ENCODE data around the gene GPER1.

Gene GPER1

DNA sequence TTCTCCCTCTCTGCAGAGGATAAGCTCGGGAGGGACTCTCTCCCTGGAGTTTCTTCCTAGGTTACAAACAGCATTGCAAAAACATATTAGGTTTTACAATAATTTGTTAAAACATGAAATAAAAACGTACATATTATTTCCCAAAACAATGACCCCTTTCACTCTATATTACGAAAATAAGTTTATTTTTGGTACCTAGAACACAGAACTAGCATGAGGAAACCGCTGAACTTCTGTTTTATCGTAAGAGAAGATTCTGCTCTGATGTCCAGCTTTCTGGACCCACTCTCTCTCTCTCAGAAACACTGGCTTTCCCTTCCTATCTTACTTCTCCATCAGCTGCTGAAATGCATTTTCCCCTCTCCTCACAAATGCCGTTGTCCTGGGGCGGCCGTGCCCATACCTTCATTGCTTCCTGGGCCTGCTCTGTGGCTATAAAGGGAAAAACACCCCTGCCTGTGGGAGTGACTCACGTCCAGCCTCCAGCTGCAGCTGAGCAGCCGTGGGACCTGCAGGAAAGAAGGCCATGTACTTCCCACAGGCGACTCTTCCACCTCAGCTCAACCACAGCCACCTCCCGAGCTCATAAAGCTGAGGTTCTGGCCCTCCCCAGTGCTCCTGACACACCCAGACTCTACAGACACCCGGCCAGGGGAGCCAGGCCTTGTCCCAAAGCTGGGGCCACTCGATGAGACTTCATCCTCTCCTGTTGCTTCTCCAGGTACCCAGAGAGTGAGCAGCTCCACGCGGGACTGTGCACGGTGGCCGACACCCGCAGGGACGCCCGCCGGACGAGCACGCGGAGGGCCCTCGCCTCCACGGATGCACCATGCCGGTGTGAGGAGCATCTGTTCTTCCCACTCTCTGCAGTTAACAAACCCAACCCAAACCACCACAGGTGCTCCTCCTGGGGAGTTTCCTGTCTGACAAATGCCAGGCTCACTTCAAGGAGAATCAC is 3.1 kb downstream of the GPER1 start:
- DNase-seq: no peak

GRCh38 chr7:1091644-1092027 is 3.7 kb downstream of the GPER1 start:
- no peak for DNase-seq

GRCh38 chr7:1092161-1092632 is 4.3 kb downstream of the GPER1 start:
- no peak for DNase-seq

DNA sequence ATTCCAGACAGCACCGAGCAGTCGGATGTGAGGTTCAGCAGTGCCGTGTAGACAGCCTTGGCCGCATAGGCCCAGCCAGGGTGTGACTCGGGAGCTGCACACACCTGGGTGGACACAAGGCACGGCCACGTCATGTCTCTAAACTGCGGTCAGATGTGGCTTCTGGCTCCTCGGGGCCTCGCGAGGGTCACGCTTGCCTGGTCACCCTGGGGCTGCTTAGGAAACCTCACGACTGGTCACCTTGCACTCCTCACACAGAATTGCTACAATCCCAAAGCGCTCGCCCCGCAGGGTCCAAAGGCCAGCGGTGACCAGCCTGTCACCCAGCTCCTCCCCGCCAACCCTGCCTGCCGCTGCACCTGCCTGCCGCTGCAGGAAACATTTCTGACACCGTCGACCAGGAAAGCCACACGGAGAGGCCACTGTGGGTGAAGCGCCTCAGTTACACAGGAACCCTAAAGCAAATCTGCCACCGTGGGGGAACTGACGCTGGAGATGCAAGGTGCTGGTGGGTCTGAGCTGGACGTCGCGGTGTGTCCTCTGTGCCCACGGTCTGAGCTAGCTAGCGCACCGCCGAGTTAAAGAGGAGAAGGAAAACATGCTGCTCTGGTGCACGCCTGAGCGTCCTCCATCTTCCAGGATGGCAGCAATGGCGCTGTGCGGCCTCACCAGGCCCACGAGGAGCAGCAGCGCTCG is 5.0 kb downstream of the GPER1 start:
- DNase-seq: no peak

GRCh38 chr7:1093502-1093843 is 5.6 kb downstream of the GPER1 start:
- no peak for DNase-seq

GRCh38 chr7:1093916-1094508 is 6.1 kb downstream of the GPER1 start:
- DNase-seq: no peak

DNA sequence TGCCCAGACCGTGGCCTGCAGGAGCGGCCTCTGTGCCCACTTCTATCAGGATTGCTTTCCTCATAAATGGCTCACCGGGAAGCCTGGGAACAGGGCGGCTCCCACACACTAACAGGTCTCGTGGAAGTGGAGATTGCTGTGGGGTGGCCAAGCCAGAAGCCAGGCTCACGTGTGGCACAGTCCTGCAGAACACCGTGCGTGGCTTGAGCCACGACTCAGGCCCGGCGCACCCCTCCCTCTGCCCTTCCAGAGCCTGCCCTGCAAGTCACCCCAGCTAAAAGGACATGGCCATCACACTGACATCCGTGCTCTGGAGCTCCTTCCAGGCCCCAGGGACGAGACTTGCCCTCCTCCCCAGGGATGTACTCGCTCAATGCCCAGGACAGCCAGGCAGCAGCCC is 7.0 kb downstream of the GPER1 start:
- DNase-seq: no peak

DNA sequence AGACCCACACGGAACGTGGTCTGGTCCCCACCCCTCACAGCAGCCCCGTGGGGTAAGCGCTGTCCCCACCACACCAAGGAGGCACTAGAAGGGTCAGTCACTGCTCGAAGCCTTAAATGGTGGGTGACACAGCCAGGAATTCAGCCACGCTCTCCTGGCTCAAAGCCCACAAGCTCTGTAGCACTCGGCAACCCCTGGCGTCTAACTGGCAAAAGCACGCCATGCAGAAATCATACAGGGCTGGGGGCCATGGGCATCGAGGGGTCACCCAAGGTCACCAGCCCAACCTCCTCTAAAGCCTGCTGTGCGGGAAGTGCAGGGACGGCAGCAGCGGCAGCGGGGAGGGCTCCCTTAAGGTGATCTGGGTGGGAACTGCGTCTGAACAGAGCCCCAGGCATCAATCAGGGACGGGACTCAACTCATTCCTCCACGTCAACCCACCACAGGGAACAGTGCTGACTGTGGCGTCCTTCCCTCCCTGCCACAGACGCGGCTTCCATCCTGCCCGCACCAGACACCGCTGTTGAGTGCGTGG is 7.8 kb downstream of the GPER1 start:
- DNase-seq: no peak

GRCh38 chr7:1096156-1097119 is 8.5 kb downstream of the GPER1 start:
- no peak for DNase-seq

- DNase-seq: no peak
Observed at GRCh38 chr7:1097120-1097504, 9.2 kb downstream of the GPER1 start.

DNA sequence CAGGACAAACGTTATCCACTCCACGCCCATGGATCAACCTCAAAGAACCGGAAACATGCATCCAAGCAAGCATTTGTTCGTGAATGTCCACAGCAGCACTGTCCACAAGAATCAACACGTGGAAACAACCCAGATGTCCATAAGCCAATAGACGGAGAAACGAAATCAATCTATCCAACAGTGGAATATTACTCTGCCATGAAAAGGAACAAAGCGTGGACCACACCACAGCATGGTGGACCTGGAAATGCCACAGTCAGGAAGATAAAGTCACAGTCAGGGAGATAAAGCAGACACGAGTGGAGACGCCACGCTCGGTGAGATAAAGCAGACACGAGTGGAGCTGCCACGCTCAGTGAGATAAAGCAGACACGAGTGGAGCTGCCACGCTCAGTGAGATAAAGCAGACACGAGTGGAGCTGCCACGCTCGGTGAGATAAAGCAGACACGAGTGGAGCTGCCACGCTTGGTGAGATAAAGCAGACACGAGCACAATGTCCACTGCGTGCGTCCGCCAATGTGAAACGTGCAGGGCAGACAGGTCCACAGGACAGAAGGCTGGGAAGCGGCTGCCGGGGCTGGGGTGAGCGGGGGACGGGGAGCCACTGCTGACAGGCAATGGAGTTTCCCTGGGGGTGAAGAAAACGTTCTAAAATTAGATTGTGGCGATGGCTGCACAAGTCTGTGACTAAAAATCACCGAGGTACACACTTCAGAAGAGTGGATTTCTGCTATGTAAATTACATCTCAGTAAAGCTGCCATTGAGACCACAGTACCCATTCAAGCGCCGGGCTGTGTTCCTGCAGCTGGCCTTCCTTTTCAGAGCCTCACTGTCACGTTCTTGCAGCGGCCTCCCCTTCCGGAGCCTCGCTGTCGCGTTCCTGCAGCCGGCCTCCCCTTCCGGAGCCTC is 10.6 kb downstream of the GPER1 start:
- no peak for DNase-seq

GRCh38 chr7:1099154-1099542 is 11.2 kb downstream of the GPER1 start:
- no peak for DNase-seq

DNA sequence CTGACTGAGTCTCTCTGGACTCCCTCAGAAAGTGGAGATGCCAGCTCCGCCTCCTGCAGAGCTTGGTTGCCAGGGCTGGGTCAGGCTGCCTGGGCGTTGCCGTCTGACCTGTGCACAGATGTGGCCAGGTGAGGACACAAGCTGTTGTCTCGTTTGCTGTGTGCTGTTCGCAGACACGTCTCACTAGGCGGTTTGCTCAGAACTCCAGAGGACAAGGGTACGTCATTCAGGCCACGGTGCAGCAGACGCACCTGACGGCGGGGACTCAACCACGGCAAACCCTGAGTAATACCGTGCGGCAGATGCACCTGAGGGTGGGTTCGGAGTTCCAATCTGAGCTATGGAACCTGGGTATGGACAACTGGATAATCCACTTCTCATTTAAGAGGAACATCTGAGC is 11.7 kb downstream of the GPER1 start:
- DNase-seq: no peak

GRCh38 chr7:1100386-1100785 is 12.5 kb downstream of the GPER1 start:
- no peak for DNase-seq

DNA sequence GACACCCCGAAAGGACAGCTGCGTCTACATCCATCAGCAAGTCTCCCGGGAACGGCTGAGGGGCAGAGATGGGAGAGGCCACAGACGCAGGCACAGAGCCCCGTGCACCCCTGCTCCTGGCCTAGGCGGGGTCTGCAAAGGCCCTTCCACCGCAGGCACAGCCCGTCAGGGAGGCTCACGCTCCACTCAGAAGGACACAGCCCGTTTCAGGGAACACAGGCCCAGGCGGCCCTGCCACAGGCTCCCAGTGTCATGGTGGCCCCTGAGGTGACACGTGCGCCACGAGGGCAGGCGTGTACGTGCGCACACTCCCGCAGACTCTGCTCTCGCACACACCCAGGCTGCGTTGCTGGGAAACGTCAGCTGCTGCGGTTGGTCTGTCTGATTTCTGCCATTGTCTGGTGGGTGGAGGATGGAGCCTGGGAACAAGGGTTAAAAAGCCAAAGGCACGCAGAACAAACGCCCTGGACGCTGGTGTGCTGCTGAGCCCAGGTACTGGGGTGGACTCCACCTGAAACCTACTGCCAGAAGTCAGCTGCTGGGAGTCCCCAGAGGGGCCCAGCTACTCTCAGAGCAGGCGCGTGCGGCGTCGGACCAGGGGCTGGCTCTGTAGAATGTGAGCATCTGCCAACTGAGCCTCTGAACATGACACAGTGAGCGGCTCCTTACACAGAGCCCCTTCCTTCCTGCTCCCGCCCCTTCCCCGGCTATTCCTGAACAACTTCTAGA is 13.1 kb downstream of the GPER1 start:
- DNase-seq: no peak

GRCh38 chr7:1101563-1102431 is 13.9 kb downstream of the GPER1 start:
- no peak for DNase-seq

- peak in 1 of 2 donors; percentile 13 for DNase-seq
Observed at GRCh38 chr7:1103009-1103788, 15.3 kb downstream of the GPER1 start.

- DNase-seq: no peak
Observed at GRCh38 chr7:1103789-1104515, 16.0 kb downstream of the GPER1 start.
